H9 (cell line): ENCODE results near the gene PACSIN2. TPM values are rescaled to one million over a fixed set of nuclear protein-coding genes. Genes with fewer than 3 reads are reported as not detected.
A peak's percentile ranks its signal among the peaks of the same experiment; 100 is the strongest.

Experiments used
- DNase-seq: peaks from one replicate; pipeline ENCODE4 v3.0.0-alpha.2; 2017
- H2AFZ ChIP-seq: one replicate; pipeline ENCODE4 v1.6.1; 2013; ENCODE audit warnings: mild to moderate bottlenecking, low read length, control low read depth, moderate library complexity
- H2AK5ac ChIP-seq: 2 replicates; pipeline ENCODE4 v1.6.1; 2013; ENCODE audit warnings: low read length, control low read depth, mixed read lengths; ENCODE audit not compliant: insufficient read length
- H2BK120ac ChIP-seq: one replicate; pipeline ENCODE4 v1.6.1; 2013; ENCODE audit warnings: low read depth, mild to moderate bottlenecking, low read length, control low read depth, inconsistent platforms; ENCODE audit not compliant: poor library complexity, severe bottlenecking
- H2BK12ac ChIP-seq: 2 replicates; pipeline ENCODE4 v1.6.1; 2013; ENCODE audit warnings: low read length, control low read depth, mixed read lengths, low read depth; ENCODE audit not compliant: insufficient read length
- H2BK15ac ChIP-seq: 2 replicates; pipeline ENCODE4 v1.6.1; 2013; ENCODE audit warnings: low read depth, low read length, control low read depth
- H2BK20ac ChIP-seq: one replicate; pipeline ENCODE4 v1.6.1; 2013; ENCODE audit warnings: low read depth, mild to moderate bottlenecking, low read length, control low read depth, inconsistent platforms; ENCODE audit not compliant: poor library complexity, severe bottlenecking
- H2BK5ac ChIP-seq: 2 replicates; pipeline ENCODE4 v1.6.1; 2013; ENCODE audit warnings: low read length, control low read depth, mixed read lengths; ENCODE audit not compliant: insufficient read length
- H3K14ac ChIP-seq: 2 replicates; pipeline ENCODE4 v1.6.1; 2013; ENCODE audit warnings: low read length, control low read depth; ENCODE audit not compliant: insufficient read depth
- H3K18ac ChIP-seq: 2 replicates; pipeline ENCODE4 v1.6.1; 2013; ENCODE audit warnings: low read depth, mild to moderate bottlenecking, mixed read lengths, low read length, control low read depth; ENCODE audit not compliant: insufficient read length
- H3K23ac ChIP-seq: 2 replicates; pipeline ENCODE4 v1.6.1; 2013; ENCODE audit warnings: low read length, control low read depth, mixed read lengths, low read depth; ENCODE audit not compliant: insufficient read length
- H3K23me2 ChIP-seq: 2 replicates; pipeline ENCODE4 v1.6.1; 2013; ENCODE audit warnings: low read depth, mild to moderate bottlenecking, mixed read lengths, low read length, control low read depth; ENCODE audit not compliant: insufficient read length, poor library complexity, severe bottlenecking
- H3K27ac ChIP-seq: 2 replicates; pipeline ENCODE4 v1.5.1; 2013; ENCODE audit warnings: low read length, control low read depth, mixed read lengths, low read depth; ENCODE audit not compliant: insufficient read length
- H3K27me3 ChIP-seq: 2 replicates; pipeline ENCODE4 v1.6.1; 2013; ENCODE audit warnings: low read length, control low read depth, inconsistent platforms; ENCODE audit not compliant: insufficient read depth
- H3K4ac ChIP-seq: 2 replicates; pipeline ENCODE4 v1.6.1; 2013; ENCODE audit warnings: low read depth, mild to moderate bottlenecking, control low read depth, inconsistent platforms, low read length, moderate library complexity
- H3K4me1 ChIP-seq: 2 replicates; pipeline ENCODE4 v1.6.1; 2013; ENCODE audit warnings: low read length, control low read depth, inconsistent platforms; ENCODE audit not compliant: insufficient read depth
- H3K4me2 ChIP-seq: 2 replicates; pipeline ENCODE4 v1.6.1; 2013; ENCODE audit warnings: low read length, control low read depth, mixed read lengths; ENCODE audit not compliant: insufficient read length, insufficient read depth
- H3K56ac ChIP-seq: 2 replicates; pipeline ENCODE4 v1.6.1; 2013; ENCODE audit warnings: low read depth, mild to moderate bottlenecking, mixed read lengths, low read length, control low read depth; ENCODE audit not compliant: insufficient read length
- H3K79me1 ChIP-seq: 2 replicates; pipeline ENCODE4 v1.6.1; 2013; ENCODE audit warnings: low read depth, mild to moderate bottlenecking, moderate library complexity, low read length, control low read depth, inconsistent platforms; ENCODE audit not compliant: insufficient read depth, poor library complexity, severe bottlenecking
- H3K79me2 ChIP-seq: 2 replicates; pipeline ENCODE4 v1.6.1; 2013; ENCODE audit warnings: low read length, control low read depth, inconsistent platforms; ENCODE audit not compliant: insufficient read depth
- H3K9ac ChIP-seq: 2 replicates; pipeline ENCODE4 v1.6.1; 2013; ENCODE audit warnings: low read length, control low read depth, mixed read lengths; ENCODE audit not compliant: insufficient read length; ENCODE audit errors: extremely low read depth
- H3K9me3 ChIP-seq: one replicate; pipeline ENCODE4 v1.6.1; 2013; ENCODE audit warnings: low read depth, low read length, inconsistent platforms; ENCODE audit not compliant: control insufficient read depth
- H3T11ph ChIP-seq: one replicate; pipeline ENCODE4 v1.6.1; 2013; ENCODE audit warnings: mild to moderate bottlenecking, low read length, control low read depth, inconsistent platforms
- H4K20me1 ChIP-seq: one replicate; pipeline ENCODE4 v1.6.1; 2013; ENCODE audit not compliant: control insufficient read depth, insufficient read length, insufficient read depth
- H4K5ac ChIP-seq: 2 replicates; pipeline ENCODE4 v1.6.1; 2013; ENCODE audit warnings: low read depth, mild to moderate bottlenecking, mixed read lengths, low read length, control low read depth; ENCODE audit not compliant: insufficient read length
- H4K8ac ChIP-seq: replicated peaks from 2 replicates; pipeline ENCODE4 v1.6.1; 2013; ENCODE audit warnings: low read length, control low read depth, mixed read lengths, low read depth; ENCODE audit not compliant: insufficient read length
- H4K91ac ChIP-seq: 2 replicates; pipeline ENCODE4 v1.6.1; 2013; ENCODE audit warnings: low read depth, mild to moderate bottlenecking, moderate library complexity, mixed read lengths, low read length, control low read depth; ENCODE audit not compliant: insufficient read length
- H3K27ac Mint-ChIP-seq, 3 experiments: 2 replicates in 2 of 3; 3 replicates in 1 of 3; pipeline ENCODE4 v1.8.0; 2020 to 2021; ENCODE audit warnings: mixed read lengths in 3 of 3, mild to moderate bottlenecking in 1 of 3, moderate library complexity in 1 of 3
- H3K27me3 Mint-ChIP-seq: 2 replicates; pipeline ENCODE4 v1.8.0; 2021; ENCODE audit warnings: low read depth, mild to moderate bottlenecking, moderate library complexity, mixed read lengths
- H3K36me3 Mint-ChIP-seq, 3 experiments: 2 replicates in 2 of 3; 3 replicates in 1 of 3; pipeline ENCODE4 v1.8.0; 2020 to 2021; ENCODE audit warnings: low read depth in 3 of 3, mixed read lengths in 3 of 3; ENCODE audit not compliant: insufficient read depth in 1 of 3
- H3K4me1 Mint-ChIP-seq, 2 experiments: 2 replicates each; pipeline ENCODE4 v1.8.0; 2020; ENCODE audit warnings: mixed read lengths in 2 of 2
- H3K4me3 Mint-ChIP-seq, 2 experiments: 2 replicates in 1 of 2; 3 replicates in 1 of 2; pipeline ENCODE4 v1.8.0; 2020 to 2021; ENCODE audit warnings: mild to moderate bottlenecking in 2 of 2, mixed read lengths in 2 of 2, moderate library complexity in 1 of 2
- H3K9me3 Mint-ChIP-seq, 2 experiments: 2 replicates in 1 of 2; 3 replicates in 1 of 2; pipeline ENCODE4 v1.8.0; 2020; ENCODE audit warnings: mild to moderate bottlenecking in 2 of 2, mixed read lengths in 2 of 2, moderate library complexity in 1 of 2
- WGBS: extraction: QIAGEN DNeasy Blood & Tissue Kit; methylation state at CpG from one replicate; pipeline ENCODE4 v1.1.7; 2013; ENCODE audit warnings: missing lambda C conversion rate, low lambda C conversion rate, mixed read lengths; ENCODE audit not compliant: insufficient read length; ENCODE audit errors: extremely low coverage; 5-methylcytosine and 5-hydroxymethylcytosine counted together
- total RNA-seq: library from RNA; stranded (reverse); gene quantifications from 2 replicates; pipeline ENCODE4 v1.2.1, GENCODE V29; 2021
- TF ChIP-seq, protein P1 (sequence below): fragments of 200-600 bp; sonication (generic); conservative IDR thresholded peaks from 3 replicates; pipeline ENCODE4 v1.8.0; 2021; ENCODE audit warnings: antibody characterized with exemption, mild to moderate bottlenecking

PACSIN2 gene
- total RNA-seq, 1 experiment from 2014 or later: 62.3 TPM

DNA sequence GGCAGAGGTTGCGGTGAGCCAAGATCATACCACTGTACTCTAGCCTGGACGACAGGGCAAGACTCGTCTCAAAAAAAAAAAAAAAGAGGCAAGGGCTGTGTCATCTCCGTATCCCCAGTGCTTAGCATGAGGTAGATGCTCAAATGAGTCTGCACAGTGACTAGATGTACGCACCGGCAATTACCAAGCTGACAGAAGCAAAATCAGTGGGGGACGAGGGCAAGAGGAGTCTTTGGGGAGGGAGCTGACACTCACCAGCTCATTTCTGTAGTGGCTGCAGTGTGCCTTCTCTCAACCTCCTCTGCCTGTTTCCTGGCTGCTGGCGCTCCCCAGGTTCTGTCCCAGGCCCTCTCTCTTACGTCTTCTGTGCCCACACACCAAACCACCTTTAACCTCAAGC is 69.9 kb downstream of the PACSIN2 start:
- Histone ChIP-seq H2BK120ac (no peak overlapping the region), H3K79me2 (peaks cover 7% of the 10 kb centered on the region; the same call in 1 of the 2 replicates), H3K9me3 (no peaks in the 10 kb centered on the region), H4K20me1 (no peaks in the 10 kb centered on the region), H2AK5ac (no peak overlapping the region), H2AFZ (no peak overlapping the region), H2BK15ac (no peak overlapping the region), H3K18ac (peak overlapping the region; percentile 50), H3T11ph (no peak overlapping the region), H3K27me3 (no peaks in the 10 kb centered on the region), H4K5ac (no peak overlapping the region), H3K4me2 (no peak overlapping the region), H3K23me2 (no peaks in the 10 kb centered on the region), H3K79me1 (peaks cover 10% of the 10 kb centered on the region), H2BK5ac (no peak overlapping the region), H3K4ac (no peak overlapping the region), H4K8ac (no peak overlapping the region), H2BK12ac (no peak overlapping the region), H3K23ac (no peak overlapping the region), H2BK20ac (no peak overlapping the region), H3K4me1 (peaks cover 23% of the 10 kb centered on the region), H3K27ac (no peak overlapping the region), H3K9ac (no peak overlapping the region), H3K14ac (no peak overlapping the region), H3K56ac (no peak overlapping the region), H4K91ac (peak overlapping the region; percentile 42)
- TF ChIP-seq, protein P1, sequence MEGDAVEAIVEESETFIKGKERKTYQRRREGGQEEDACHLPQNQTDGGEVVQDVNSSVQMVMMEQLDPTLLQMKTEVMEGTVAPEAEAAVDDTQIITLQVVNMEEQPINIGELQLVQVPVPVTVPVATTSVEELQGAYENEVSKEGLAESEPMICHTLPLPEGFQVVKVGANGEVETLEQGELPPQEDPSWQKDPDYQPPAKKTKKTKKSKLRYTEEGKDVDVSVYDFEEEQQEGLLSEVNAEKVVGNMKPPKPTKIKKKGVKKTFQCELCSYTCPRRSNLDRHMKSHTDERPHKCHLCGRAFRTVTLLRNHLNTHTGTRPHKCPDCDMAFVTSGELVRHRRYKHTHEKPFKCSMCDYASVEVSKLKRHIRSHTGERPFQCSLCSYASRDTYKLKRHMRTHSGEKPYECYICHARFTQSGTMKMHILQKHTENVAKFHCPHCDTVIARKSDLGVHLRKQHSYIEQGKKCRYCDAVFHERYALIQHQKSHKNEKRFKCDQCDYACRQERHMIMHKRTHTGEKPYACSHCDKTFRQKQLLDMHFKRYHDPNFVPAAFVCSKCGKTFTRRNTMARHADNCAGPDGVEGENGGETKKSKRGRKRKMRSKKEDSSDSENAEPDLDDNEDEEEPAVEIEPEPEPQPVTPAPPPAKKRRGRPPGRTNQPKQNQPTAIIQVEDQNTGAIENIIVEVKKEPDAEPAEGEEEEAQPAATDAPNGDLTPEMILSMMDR: no peak
- Mint-ChIP-seq H3K36me3 (peaks cover 0 to 5% (median 0%) of the 10 kb centered on the region in 3 experiments; a peak in 1 of 7 replicates), H3K9me3 (no peaks in the 10 kb centered on the region), H3K27me3 (no peaks in the 10 kb centered on the region; the same call in 1 of the 2 replicates), H3K4me1 (peaks cover 48 to 50% of the 10 kb centered on the region in 2 experiments), H3K27ac (peak overlapping the region in 2 of 3 experiments; percentile 8 to 53; a peak in 3 of 7 replicates), H3K4me3 (no peak overlapping the region)
- no CpG with 5 or more reads among the region's 9 CpGs for WGBS
- no peak for DNase-seq
